Pancreas (tissue), 10 donors: Measurements from ENCODE around the gene SULT2B1. TPM values are rescaled to one million over a fixed set of nuclear protein-coding genes. Genes with fewer than 3 reads are reported as not detected.

Experiments
- ATAC-seq, 4 donors: fragments of 200-7000 bp; cut with Tn5 transposase; one replicate each; pipeline versions ENCODE4 v1.8.0 to v1.9.1; 2020; ENCODE audit warnings: mild to moderate bottlenecking in 4 of 4, moderate library complexity in 4 of 4
- DNase-seq, 6 donors: peaks; one replicate each; pipeline ENCODE4 v3.0.0-alpha.2; 2020
- FAIRE-seq: peaks from 2 replicates; lab custom pipeline; 2012; peaks lifted over from hg19 to GRCh38; lab: Jason Lieb, UNC
- H3K27ac ChIP-seq, 4 donors: fragments of 200-600 bp; sonication (generic); 1 replicate in 3 of 4; 2 replicates in 1 of 4; pipeline versions ENCODE4 v1.5.0 to v1.8.0; 2020
- H3K27me3 ChIP-seq, 4 donors: fragments of 200-600 bp; one replicate each; pipeline ENCODE4 v1.8.0; 2021
- H3K36me3 ChIP-seq, 3 donors: fragments of 200-600 bp; sonication (generic) in 1 of 3; one replicate each; pipeline versions ENCODE4 v1.5.0 to v1.8.0; 2020 to 2021
- H3K4me1 ChIP-seq, 3 donors: fragments of 200-600 bp; one replicate each; pipeline ENCODE4 v1.8.0; 2021
- H3K4me3 ChIP-seq, 4 donors: fragments of 200-600 bp; sonication (generic) in 2 of 4; one replicate each; pipeline versions ENCODE4 v1.5.0 to v1.8.0; 2020 to 2021
- H3K9me3 ChIP-seq, 4 donors: fragments of 200-600 bp; one replicate each; pipeline ENCODE4 v1.8.0; 2021
- WGBS, 2 donors: extraction: QIAGEN DNeasy Blood & Tissue Kit; methylation state at CpG; one replicate each; pipeline ENCODE4 v1.1.7; 2013; 5-methylcytosine and 5-hydroxymethylcytosine counted together
- intact Hi-C, 3 donors: fragments of 100-400 bp; cut with DNase I; formaldehyde crosslinking; loops; one replicate each; pipeline versions ENCODE4 v1.11.1 to v1.14.2; 2022
- polyA plus RNA-seq, 2 donors: library from polyadenylated mRNA; stranded (reverse); fragments of 200-250 nt; gene quantifications; one replicate each; pipeline ENCODE4 v1.2.3, GENCODE V29; 2013
- total RNA-seq, 6 donors: library from RNA; stranded (reverse); fragmentation: NEBNext Ultra II Directional in 4 of 6; extraction: Animal tissue kit (Norgen Biotek cat#: 25700) in 4 of 6; gene quantifications; one replicate each; pipeline versions ENCODE4 v1.2.1 to v1.2.4, GENCODE V29; 2021 to 2023
- TF ChIP-seq, protein P1 (sequence below), 4 donors: fragments of 200-600 bp; sonication (generic) in 3 of 4; IDR thresholded peaks; one replicate each; pipeline versions ENCODE4 v1.5.0 to v1.8.0; 2021; ENCODE audit warnings: antibody characterized with exemption in 4 of 4
- donor health status: healthy with polysubstance abuse.
- donor health status: DM: no; HTN: no; CAD: no; lungs with moderate emphysema.
- donor health status: DM: no; HTN: no; CAD: no.
- donor health status: control.
- donor health status: control.
- donor health status: Bipolar disorder and iron deficiency.
- donor health status: DM: yes; HTN: yes; CAD: no.
- donor health status: DM: no; HTN: no; CAD: no.
- donor health status: DM: no; HTN: no; CAD: no.
- donor health status: DM: yes; HTN: yes; CAD: no.

Gene SULT2B1
- total and polyA plus RNA-seq, 8 donors: 0.32 to 1.7 (median 0.62) TPM; not detected in 1

DNA sequence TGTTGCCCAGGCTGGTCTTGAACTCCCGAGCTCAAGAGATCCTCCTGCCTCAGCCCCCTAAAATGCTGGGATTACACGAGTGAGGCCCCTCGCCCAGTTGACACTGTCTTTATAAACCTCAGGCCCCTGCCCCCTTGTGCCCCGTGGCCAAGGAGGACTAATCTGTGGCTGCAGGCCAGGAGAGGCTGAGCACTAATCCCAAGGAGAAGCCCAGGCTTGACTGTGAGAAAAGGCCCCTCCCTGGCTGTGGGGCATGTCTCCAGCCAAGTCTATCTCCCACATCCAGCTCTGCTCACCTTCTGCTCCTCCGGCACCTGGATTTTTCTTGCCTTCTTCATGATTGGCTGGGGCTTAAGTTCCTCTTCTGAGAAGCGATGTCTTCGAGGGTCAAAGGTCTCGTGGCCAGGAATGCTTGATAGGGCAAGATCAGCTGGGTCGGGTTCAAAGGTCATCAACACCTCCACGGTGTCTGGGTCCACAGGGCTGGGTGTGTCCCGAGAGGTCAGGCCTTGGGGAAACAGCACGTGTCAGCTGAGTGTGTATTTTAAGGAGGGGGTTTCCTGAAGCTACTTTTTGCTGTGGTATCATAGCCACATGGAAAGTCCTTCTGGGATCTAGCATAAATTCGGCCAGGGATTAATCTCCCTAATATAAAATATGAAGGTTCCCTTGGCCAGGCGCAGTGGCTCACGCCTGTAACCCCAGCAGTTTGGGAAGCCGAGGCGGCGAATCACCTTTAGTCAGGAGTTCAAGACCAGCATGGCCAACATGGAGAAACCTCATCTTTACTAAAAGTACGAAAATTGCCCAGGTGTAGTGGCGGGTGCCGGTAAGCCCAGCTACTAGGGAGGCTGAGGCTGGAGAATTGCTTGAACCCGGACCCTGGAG, 81.4 kb downstream of the SULT2B1 start:
- H3K9me3 ChIP-seq: no peaks in the 10 kb centered on the region
- peak overlapping the region; percentile 90 to 97 (median 92) for H3K27ac ChIP-seq
- H3K4me3 ChIP-seq: peak overlapping the region in 2 of 4 donors; percentile 75 to 84
- FAIRE-seq: no peak
- H3K4me1 ChIP-seq: peaks cover 14 to 20% (median 19%) of the 10 kb centered on the region in 3 donors
- WGBS, 2 donors: 51 to 57% methylated on average over 22 of the region's 22 CpGs
- H3K36me3 ChIP-seq: peaks cover 0 to 11% (median 0%) of the 10 kb centered on the region in 3 donors
- intact Hi-C loops: no loop called here
- TF ChIP-seq, protein P1, sequence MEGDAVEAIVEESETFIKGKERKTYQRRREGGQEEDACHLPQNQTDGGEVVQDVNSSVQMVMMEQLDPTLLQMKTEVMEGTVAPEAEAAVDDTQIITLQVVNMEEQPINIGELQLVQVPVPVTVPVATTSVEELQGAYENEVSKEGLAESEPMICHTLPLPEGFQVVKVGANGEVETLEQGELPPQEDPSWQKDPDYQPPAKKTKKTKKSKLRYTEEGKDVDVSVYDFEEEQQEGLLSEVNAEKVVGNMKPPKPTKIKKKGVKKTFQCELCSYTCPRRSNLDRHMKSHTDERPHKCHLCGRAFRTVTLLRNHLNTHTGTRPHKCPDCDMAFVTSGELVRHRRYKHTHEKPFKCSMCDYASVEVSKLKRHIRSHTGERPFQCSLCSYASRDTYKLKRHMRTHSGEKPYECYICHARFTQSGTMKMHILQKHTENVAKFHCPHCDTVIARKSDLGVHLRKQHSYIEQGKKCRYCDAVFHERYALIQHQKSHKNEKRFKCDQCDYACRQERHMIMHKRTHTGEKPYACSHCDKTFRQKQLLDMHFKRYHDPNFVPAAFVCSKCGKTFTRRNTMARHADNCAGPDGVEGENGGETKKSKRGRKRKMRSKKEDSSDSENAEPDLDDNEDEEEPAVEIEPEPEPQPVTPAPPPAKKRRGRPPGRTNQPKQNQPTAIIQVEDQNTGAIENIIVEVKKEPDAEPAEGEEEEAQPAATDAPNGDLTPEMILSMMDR (IDR thresholded peaks at IDR 0.05): no peak
- peak in 2 of 6 donors; percentile 47 to 58 for DNase-seq
- ATAC-seq: no peak
- no peaks in the 10 kb centered on the region for H3K27me3 ChIP-seq

DNA sequence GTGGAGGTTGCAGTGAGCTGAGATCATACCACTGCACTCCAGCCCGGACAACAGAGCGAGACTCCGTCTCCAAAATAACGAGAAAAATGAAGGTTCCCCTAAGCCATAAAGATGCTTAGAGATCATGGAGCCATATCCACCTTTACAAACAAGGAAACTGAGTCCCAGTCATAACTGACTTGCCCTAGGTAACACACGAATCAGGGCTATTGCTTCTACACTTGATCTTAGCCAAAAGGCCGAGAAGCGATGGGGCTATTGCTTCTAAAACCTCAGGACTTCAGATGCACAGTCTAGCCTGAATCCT, 82.0 kb downstream of the SULT2B1 start:
- ATAC-seq (no peak), FAIRE-seq (no peak), DNase-seq (no peak)
- no peaks in the 10 kb centered on the region for H3K27me3 ChIP-seq
- TF ChIP-seq, protein P1 (IDR thresholded peaks at IDR 0.05): no peak
- intact Hi-C loops: no loop called here
- peak overlapping the region in 2 of 4 donors; percentile 75 to 84 for H3K4me3 ChIP-seq
- no peaks in the 10 kb centered on the region for H3K9me3 ChIP-seq
- 19 to 23% methylated on average over 7 of the region's 7 CpGs for WGBS, 2 donors
- peak overlapping the region; percentile 90 to 97 (median 92) for H3K27ac ChIP-seq
- H3K4me1 ChIP-seq: peaks cover 18 to 24% (median 21%) of the 10 kb centered on the region in 3 donors
- peaks cover 0 to 11% (median 0%) of the 10 kb centered on the region in 3 donors for H3K36me3 ChIP-seq

DNA sequence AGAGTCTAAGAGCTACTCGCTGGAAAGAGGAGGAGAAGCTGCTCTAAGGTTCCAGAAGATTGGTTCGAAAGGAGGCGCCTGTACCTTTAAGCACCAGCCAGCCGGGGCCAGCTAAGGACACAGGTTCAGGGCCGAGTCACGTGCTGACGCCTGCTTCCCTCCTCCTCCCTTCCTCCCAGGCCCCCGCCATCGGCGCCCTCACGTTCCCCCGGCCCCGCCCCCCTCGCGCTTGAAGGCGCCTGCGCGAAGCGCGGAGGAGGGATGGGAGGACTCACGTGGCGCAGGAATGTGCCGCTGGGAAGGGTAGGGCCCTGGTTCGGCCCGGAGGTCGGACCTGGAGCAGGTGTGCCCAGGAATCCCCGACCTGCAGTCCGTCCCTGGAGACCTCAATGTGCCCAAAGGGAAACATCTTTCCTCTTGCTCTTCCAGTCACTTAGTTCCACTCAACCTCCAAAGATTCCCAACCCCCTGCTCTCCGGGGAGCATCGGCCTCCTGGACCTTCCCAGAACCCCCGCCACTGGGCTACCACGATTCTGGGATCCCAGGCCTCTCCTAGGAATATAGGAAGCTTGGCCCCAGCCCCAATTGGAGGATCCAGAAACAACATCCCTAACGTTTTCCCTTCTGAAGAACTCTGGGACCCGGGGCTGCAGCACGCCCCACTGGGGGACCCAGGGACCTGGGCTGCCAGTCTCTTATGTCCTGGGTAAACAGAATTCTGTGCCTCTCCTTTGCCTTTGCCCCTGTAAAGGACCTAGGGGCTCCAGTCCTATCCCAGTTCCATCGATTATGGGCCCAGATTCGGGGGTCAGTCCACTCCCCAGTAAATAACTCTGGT, 82.7 kb downstream of the SULT2B1 start:
- FAIRE-seq: peak; percentile 17
- Histone ChIP-seq H3K27ac (peak overlapping the region; percentile 90 to 97 (median 92)), H3K27me3 (no peaks in the 10 kb centered on the region), H3K9me3 (no peaks in the 10 kb centered on the region), H3K4me1 (peaks cover 18 to 24% (median 21%) of the 10 kb centered on the region in 3 donors), H3K4me3 (peak overlapping the region in 3 of 4 donors; percentile 33 to 84 (median 75)), H3K36me3 (peaks cover 0 to 11% (median 0%) of the 10 kb centered on the region in 3 donors)
- WGBS, 2 donors: 4% methylated on average over 33 to 37 of the region's 37 CpGs
- intact Hi-C loops: no loop called here
- peak; percentile 52 to 67 (median 61) for ATAC-seq
- peak; percentile 96 to 99 (median 98) for DNase-seq
- TF ChIP-seq, protein P1 (IDR thresholded peaks at IDR 0.05): no peak

DNA sequence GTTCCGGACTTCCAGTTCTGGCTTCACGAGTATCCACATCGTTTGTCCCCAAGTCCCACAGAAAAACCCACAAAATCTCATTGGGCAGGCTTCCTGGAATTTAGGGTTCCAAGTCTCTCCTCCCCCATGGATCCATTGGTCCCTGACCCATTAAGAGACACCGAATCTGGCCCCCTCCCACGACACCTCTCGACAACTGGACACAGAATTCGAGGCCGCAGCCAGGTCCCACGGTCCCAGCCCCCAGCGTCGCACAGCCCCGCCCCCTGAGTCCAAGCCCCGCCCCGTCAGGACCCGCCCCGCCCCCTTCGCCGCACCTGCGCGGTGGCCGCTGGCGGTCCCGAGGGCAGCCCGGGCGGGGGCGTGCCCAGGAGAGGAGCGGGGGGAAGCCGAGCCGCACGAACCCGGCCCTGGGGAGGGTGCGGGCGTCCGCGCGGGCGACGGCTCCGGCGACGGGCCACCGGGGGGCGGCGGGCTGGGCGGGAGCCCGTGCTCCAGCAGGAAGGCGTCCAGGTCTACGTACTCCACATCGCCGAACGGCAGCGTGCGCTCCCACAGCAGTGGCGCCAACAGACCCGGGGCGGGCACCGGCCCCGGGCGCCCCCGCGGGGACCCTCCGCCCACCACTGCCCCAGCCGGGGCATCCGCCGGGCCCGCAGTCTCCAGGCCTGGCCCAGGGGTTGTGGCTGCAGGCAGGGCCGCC, 83.4 kb downstream of the SULT2B1 start:
- no peaks in the 10 kb centered on the region for H3K9me3 ChIP-seq
- H3K27me3 ChIP-seq: no peaks in the 10 kb centered on the region
- intact Hi-C loops: no loop called here
- H3K4me1 ChIP-seq: peaks cover 18 to 24% (median 21%) of the 10 kb centered on the region in 3 donors
- peak overlapping the region; percentile 33 to 84 (median 68) for H3K4me3 ChIP-seq
- peak overlapping the region; percentile 90 to 97 (median 92) for H3K27ac ChIP-seq
- TF ChIP-seq, protein P1 (IDR thresholded peaks at IDR 0.05): no peak
- DNase-seq: peak; percentile 66 to 91 (median 82)
- FAIRE-seq: no peak
- ATAC-seq: peak; percentile 48 to 63 (median 54)
- 1 to 4% methylated on average over 36 to 67 of the region's 67 CpGs for WGBS, 2 donors
- peaks cover 0 to 9% (median 0%) of the 10 kb centered on the region in 3 donors for H3K36me3 ChIP-seq
